ENCODE results near the gene ARTN.

The ARTN gene

GRCh38 chr1:43962324-43962723 is 28.7 kb downstream of the ARTN start:
- no peak overlapping the region for H3K27ac ChIP-seq (ENCODE audit: low read depth, low read length, severe bottlenecking)
- H3K4me3 ChIP-seq (ENCODE audit: extremely low read depth, insufficient read depth, low read length, poor library complexity, severe bottlenecking) = no peak overlapping the region
- H3K9me3 ChIP-seq (ENCODE audit: control insufficient read depth, low read length) = no peaks in the 10 kb centered on the region
- H3K36me3 ChIP-seq (ENCODE audit: control insufficient read depth, insufficient read depth, low read length) = peaks cover 58% of the 10 kb centered on the region
- H3K4me1 ChIP-seq (ENCODE audit: control insufficient read depth, insufficient read depth, low read length, poor library complexity, severe bottlenecking) = no peaks in the 10 kb centered on the region
- 87 to 90% methylated on average over 2 of the region's 2 CpGs for WGBS, 2 experiments (ENCODE audit: insufficient coverage in 2 of 2)

- peaks cover 54% of the 10 kb centered on the region for H3K36me3 ChIP-seq (ENCODE audit: control insufficient read depth, insufficient read depth, low read length)
- no peaks in the 10 kb centered on the region for H3K9me3 ChIP-seq (ENCODE audit: control insufficient read depth, low read length)
- no peak overlapping the region for H3K27ac ChIP-seq (ENCODE audit: low read depth, low read length, severe bottlenecking)
- no peak overlapping the region for H3K4me3 ChIP-seq (ENCODE audit: extremely low read depth, insufficient read depth, low read length, poor library complexity, severe bottlenecking)
- 90 to 98% methylated on average over 3 of the region's 3 CpGs for WGBS, 2 experiments (ENCODE audit: insufficient coverage in 2 of 2)
- H3K4me1 ChIP-seq (ENCODE audit: control insufficient read depth, insufficient read depth, low read length, poor library complexity, severe bottlenecking) = no peaks in the 10 kb centered on the region
Observed at GRCh38 chr1:43963006-43963405, 29.4 kb downstream of the ARTN start.

GRCh38 chr1:43963890-43964289 is 30.3 kb downstream of the ARTN start:
- 95 to 96% methylated on average over 4 of the region's 5 CpGs for WGBS, 2 experiments (ENCODE audit: insufficient coverage in 2 of 2)
- H3K4me3 ChIP-seq (ENCODE audit: extremely low read depth, insufficient read depth, low read length, poor library complexity, severe bottlenecking) = no peak overlapping the region
- peaks cover 45% of the 10 kb centered on the region for H3K36me3 ChIP-seq (ENCODE audit: control insufficient read depth, insufficient read depth, low read length)

GRCh38 chr1:43965316-43965715 is 31.7 kb downstream of the ARTN start:
- H3K36me3 ChIP-seq (ENCODE audit: control insufficient read depth, insufficient read depth, low read length) = peaks cover 32% of the 10 kb centered on the region
- no peaks in the 10 kb centered on the region for H3K4me1 ChIP-seq (ENCODE audit: control insufficient read depth, insufficient read depth, low read length, poor library complexity, severe bottlenecking)
- no peak overlapping the region for H3K27ac ChIP-seq (ENCODE audit: low read depth, low read length, severe bottlenecking)
- H3K4me3 ChIP-seq (ENCODE audit: extremely low read depth, insufficient read depth, low read length, poor library complexity, severe bottlenecking) = no peak overlapping the region
- WGBS, 2 experiments (ENCODE audit: insufficient coverage in 2 of 2) = 93 to 100% methylated on average over 2 of the region's 3 CpGs
- H3K9me3 ChIP-seq (ENCODE audit: control insufficient read depth, low read length) = no peaks in the 10 kb centered on the region

More at GRCh38 chr1:43963890-43964289, 30.3 kb downstream of the ARTN start:
- Histone ChIP-seq H3K9me3 (ENCODE audit: control insufficient read depth, low read length) (no peaks in the 10 kb centered on the region), H3K4me1 (ENCODE audit: control insufficient read depth, insufficient read depth, low read length, poor library complexity, severe bottlenecking) (no peaks in the 10 kb centered on the region), H3K27ac (ENCODE audit: low read depth, low read length, severe bottlenecking) (no peak overlapping the region)

- 84% methylated on average over 4 to 5 of the region's 6 CpGs for WGBS, 2 experiments (ENCODE audit: insufficient coverage in 2 of 2)
- H3K9me3 ChIP-seq (ENCODE audit: control insufficient read depth, low read length) = no peaks in the 10 kb centered on the region
Observed at GRCh38 chr1:43968348-43968948, 34.8 kb downstream of the ARTN start.

GRCh38 chr1:43969416-43969745 is 35.8 kb downstream of the ARTN start:
- H3K4me3 ChIP-seq (ENCODE audit: extremely low read depth, insufficient read depth, low read length, poor library complexity, severe bottlenecking) = no peak overlapping the region
- H3K9me3 ChIP-seq (ENCODE audit: control insufficient read depth, low read length) = no peaks in the 10 kb centered on the region
- whole genome bisulfite sequencing, 2 experiments (ENCODE audit: insufficient coverage in 2 of 2) = 49 to 70% methylated on average over 5 to 7 of the region's 7 CpGs
- H3K4me1 ChIP-seq (ENCODE audit: control insufficient read depth, insufficient read depth, low read length, poor library complexity, severe bottlenecking) = peaks cover 7% of the 10 kb centered on the region
- H3K27ac ChIP-seq (ENCODE audit: low read depth, low read length, severe bottlenecking) = no peak overlapping the region
- peaks cover 28% of the 10 kb centered on the region for H3K36me3 ChIP-seq (ENCODE audit: control insufficient read depth, insufficient read depth, low read length)

More at GRCh38 chr1:43968348-43968948, 34.8 kb downstream of the ARTN start:
- H3K4me3 ChIP-seq (ENCODE audit: extremely low read depth, insufficient read depth, low read length, poor library complexity, severe bottlenecking) = no peak overlapping the region
- H3K4me1 ChIP-seq (ENCODE audit: control insufficient read depth, insufficient read depth, low read length, poor library complexity, severe bottlenecking) = peaks cover 7% of the 10 kb centered on the region
- peaks cover 34% of the 10 kb centered on the region for H3K36me3 ChIP-seq (ENCODE audit: control insufficient read depth, insufficient read depth, low read length)
- no peak overlapping the region for H3K27ac ChIP-seq (ENCODE audit: low read depth, low read length, severe bottlenecking)

- 0 to 1% methylated on average over 29 to 36 of the region's 47 CpGs for WGBS, 2 experiments (ENCODE audit: insufficient coverage in 2 of 2)
- Histone ChIP-seq H3K36me3 (ENCODE audit: control insufficient read depth, insufficient read depth, low read length) (peaks cover 28% of the 10 kb centered on the region), H3K4me1 (ENCODE audit: control insufficient read depth, insufficient read depth, low read length, poor library complexity, severe bottlenecking) (peaks cover 7% of the 10 kb centered on the region), H3K4me3 (ENCODE audit: extremely low read depth, insufficient read depth, low read length, poor library complexity, severe bottlenecking) (peak within 1 kb of the TSS; percentile 76), H3K27ac (ENCODE audit: low read depth, low read length, severe bottlenecking) (no peak within 1 kb of the TSS), H3K9me3 (ENCODE audit: control insufficient read depth, low read length) (no peaks in the 10 kb centered on the region)
Observed at GRCh38 chr1:43969746-43970466, 36.3 kb downstream of the ARTN start, which contains the start of gene DPH2. TSS of gene DPH2 (plus strand) at chr1:43970010. CDS start at chr1:43970176, 166 bp downstream.

GRCh38 chr1:43970502-43970901 is 36.9 kb downstream of the ARTN start:
- peaks cover 7% of the 10 kb centered on the region for H3K4me1 ChIP-seq (ENCODE audit: control insufficient read depth, insufficient read depth, low read length, poor library complexity, severe bottlenecking)
- H3K27ac ChIP-seq (ENCODE audit: low read depth, low read length, severe bottlenecking) = no peak overlapping the region
- H3K36me3 ChIP-seq (ENCODE audit: control insufficient read depth, insufficient read depth, low read length) = peaks cover 28% of the 10 kb centered on the region
- WGBS, 2 experiments (ENCODE audit: insufficient coverage in 2 of 2) = 28 to 63% methylated on average over 3 to 4 of the region's 5 CpGs
- no peaks in the 10 kb centered on the region for H3K9me3 ChIP-seq (ENCODE audit: control insufficient read depth, low read length)
- peak overlapping the region; percentile 76 for H3K4me3 ChIP-seq (ENCODE audit: extremely low read depth, insufficient read depth, low read length, poor library complexity, severe bottlenecking)

GRCh38 chr1:43970911-43971310 is 37.3 kb downstream of the ARTN start:
- Histone ChIP-seq H3K9me3 (ENCODE audit: control insufficient read depth, low read length) (no peaks in the 10 kb centered on the region), H3K4me1 (ENCODE audit: control insufficient read depth, insufficient read depth, low read length, poor library complexity, severe bottlenecking) (peaks cover 7% of the 10 kb centered on the region), H3K36me3 (ENCODE audit: control insufficient read depth, insufficient read depth, low read length) (peaks cover 28% of the 10 kb centered on the region), H3K4me3 (ENCODE audit: extremely low read depth, insufficient read depth, low read length, poor library complexity, severe bottlenecking) (peak overlapping the region; percentile 76), H3K27ac (ENCODE audit: low read depth, low read length, severe bottlenecking) (no peak overlapping the region)
- WGBS, 2 experiments (ENCODE audit: insufficient coverage in 2 of 2) = 92% methylated on average over 7 to 9 of the region's 9 CpGs

GRCh38 chr1:43971336-43971980 is 37.9 kb downstream of the ARTN start:
- WGBS, 2 experiments (ENCODE audit: insufficient coverage in 2 of 2) = 93% methylated on average over 15 to 17 of the region's 17 CpGs
- H3K4me3 ChIP-seq (ENCODE audit: extremely low read depth, insufficient read depth, low read length, poor library complexity, severe bottlenecking) = no peak overlapping the region

More at GRCh38 chr1:43971336-43971980, 37.9 kb downstream of the ARTN start:
- Histone ChIP-seq H3K9me3 (ENCODE audit: control insufficient read depth, low read length) (no peaks in the 10 kb centered on the region), H3K36me3 (ENCODE audit: control insufficient read depth, insufficient read depth, low read length) (peaks cover 32% of the 10 kb centered on the region), H3K27ac (ENCODE audit: low read depth, low read length, severe bottlenecking) (no peak overlapping the region), H3K4me1 (ENCODE audit: control insufficient read depth, insufficient read depth, low read length, poor library complexity, severe bottlenecking) (peaks cover 7% of the 10 kb centered on the region)

Measured in mesodermal cell (in vitro differentiated cells).